ENCODE measurements around the gene PLEKHM1. TPM values are rescaled to one million over a fixed set of nuclear protein-coding genes. Genes with fewer than 3 reads are reported as not detected.

PLEKHM1 gene
- total RNA-seq, 2 donors from 2014 or later: 87.6 to 97.0 TPM

- DNase-seq: no peak
- no peak for ATAC-seq
- Mint-ChIP-seq H3K36me3 (ENCODE audit: low read depth) (no peaks in the 10 kb centered on the region), H3K27ac (no peak overlapping the region), H3K4me1 (peaks cover 23% of the 10 kb centered on the region), H3K27me3 (peaks cover 33% of the 10 kb centered on the region), H3K4me3 (no peak overlapping the region)
- no peaks in the 10 kb centered on the region for H3K9me3 ChIP-seq (ENCODE audit: control insufficient read depth, low read length, poor library complexity, severe bottlenecking)
These were observed 101.8 kb downstream of the PLEKHM1 start for GRCh38 chr17:45388604-45389325.

GRCh38 chr17:45387739-45388138, 102.8 kb downstream of the PLEKHM1 start:
- Mint-ChIP-seq H3K36me3 (ENCODE audit: low read depth) (peaks cover 3% of the 10 kb centered on the region), H3K27ac (no peak overlapping the region)

GRCh38 chr17:45386178-45386577, 104.3 kb downstream of the PLEKHM1 start:
- DNase-seq: no peak
- peaks cover 34% of the 10 kb centered on the region for H3K27me3 Mint-ChIP-seq
- H3K27ac Mint-ChIP-seq: no peak overlapping the region
- no peaks in the 10 kb centered on the region for H3K9me3 ChIP-seq (ENCODE audit: control insufficient read depth, low read length, poor library complexity, severe bottlenecking)
- peaks cover 3% of the 10 kb centered on the region for H3K36me3 Mint-ChIP-seq (ENCODE audit: low read depth)
- no peak for ATAC-seq
- H3K4me1 Mint-ChIP-seq: peaks cover 20% of the 10 kb centered on the region
- H3K4me3 Mint-ChIP-seq: no peak overlapping the region

More at GRCh38 chr17:45387739-45388138, 102.8 kb downstream of the PLEKHM1 start:
- ATAC-seq: no peak
- H3K9me3 ChIP-seq (ENCODE audit: control insufficient read depth, low read length, poor library complexity, severe bottlenecking): no peaks in the 10 kb centered on the region
- DNase-seq: no peak
- H3K27me3 Mint-ChIP-seq: peaks cover 34% of the 10 kb centered on the region
- no peak overlapping the region for H3K4me3 Mint-ChIP-seq
- H3K4me1 Mint-ChIP-seq: peaks cover 21% of the 10 kb centered on the region

Other genes with a start within 250 kb of the PLEKHM1 start
- under 1 TPM in 1 of 2 donors, not detected in 1; 0.17 TPM for gene SPATA32, start 228.6 kb downstream of the PLEKHM1 start, total RNA-seq
- 10 to 100 TPM; 43.8 to 49.1 TPM for gene MAP3K14, start 173.7 kb downstream of the PLEKHM1 start, total RNA-seq
- 10 to 100 TPM; 42.0 to 55.4 TPM for gene ARHGAP27, start 57.9 kb downstream of the PLEKHM1 start, total RNA-seq

Data from T-helper 17 cell (primary cell).